Measurements from ENCODE around the gene ECEL1.
"Not testable (repeated sequence)": the region's sequence is repeated elsewhere in the genome, so short reads cannot be mapped to it uniquely, and the experiment has no call there.

ECEL1 gene

GRCh38 chr2:232458661-232459418 lies 28.8 kb downstream of the ECEL1 start:
- DNase-seq (ENCODE audit: low read depth in 2 of 2) = no peak

- DNase-seq (ENCODE audit: low read depth in 2 of 2) = no peak
These were observed 29.5 kb downstream of the ECEL1 start for GRCh38 chr2:232458051-232458660.

- DNase-seq (ENCODE audit: low read depth in 2 of 2) = no peak
These were observed 30.3 kb downstream of the ECEL1 start for GRCh38 chr2:232457121-232458011.

- no peak for DNase-seq (ENCODE audit: low read depth in 2 of 2)
These were observed 31.1 kb downstream of the ECEL1 start for GRCh38 chr2:232456296-232457120.

DNA sequence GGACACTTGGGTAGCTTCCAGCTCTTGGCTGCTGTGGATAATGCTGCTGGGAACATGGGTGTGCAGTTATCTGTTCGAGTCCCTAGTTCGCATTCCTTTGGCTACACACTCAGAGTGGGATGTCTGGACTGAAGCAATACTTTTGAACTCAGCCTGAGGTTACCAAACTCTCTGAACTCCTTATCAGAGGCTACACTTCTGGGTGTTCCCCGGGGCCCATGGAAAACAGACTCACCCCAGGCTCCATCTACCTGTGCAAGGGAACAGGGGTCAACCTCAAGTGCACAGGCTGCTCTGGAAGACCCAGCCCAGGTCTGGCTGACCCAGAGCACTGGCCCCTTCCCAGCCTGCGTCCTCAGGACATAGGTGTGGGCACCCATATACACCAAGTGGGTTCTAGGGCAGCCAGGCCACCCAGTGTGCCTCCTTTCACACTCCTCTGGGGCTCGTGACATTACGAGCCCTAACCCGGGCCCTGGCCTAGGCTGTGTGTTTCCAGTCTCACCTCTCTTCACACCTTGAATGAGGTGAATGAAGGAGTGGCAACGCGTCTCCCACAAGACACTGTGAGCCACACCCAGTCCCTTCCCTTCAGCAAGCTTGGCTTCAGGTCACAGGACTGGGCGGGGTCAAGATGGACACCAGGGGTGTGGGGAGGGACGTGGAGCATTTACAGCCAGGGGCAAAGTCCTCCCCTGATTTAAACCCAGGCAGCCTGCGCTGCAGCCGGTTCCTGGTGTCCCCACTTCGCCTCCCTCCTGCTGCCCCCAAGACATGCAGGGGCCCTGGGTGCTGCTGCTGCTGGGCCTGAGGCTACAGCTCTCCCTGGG lies 32.0 kb downstream of the ECEL1 start, which contains the start of gene ALPI:
ALPI (plus strand) TSS at position 728 of the 830 bp plus-strand sequence; CDS start at position 775, 47 bp downstream.
- no peak for DNase-seq (ENCODE audit: low read depth in 2 of 2)

DNA sequence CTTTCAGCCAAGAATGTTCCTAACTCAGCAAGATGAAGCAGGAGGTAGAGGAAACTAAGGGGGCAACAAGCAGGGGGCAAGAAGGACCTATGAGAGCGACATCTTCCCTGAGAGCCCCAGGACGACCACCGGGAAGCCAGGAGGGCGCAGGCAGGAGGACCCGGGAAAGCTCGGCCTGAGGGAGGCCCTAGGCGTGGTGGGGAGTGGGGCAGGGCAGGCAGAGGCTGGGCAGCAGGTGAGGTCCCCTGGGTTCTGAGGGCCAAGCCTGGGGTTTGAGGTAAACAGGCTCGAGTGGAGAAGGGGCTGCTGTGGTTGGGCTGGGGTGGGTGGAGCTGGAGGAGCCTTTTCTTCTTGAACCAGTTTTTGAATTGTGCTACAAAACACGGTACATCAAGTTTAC lies 33.0 kb downstream of the ECEL1 start:
- DNase-seq (ENCODE audit: low read depth in 2 of 2) = no peak

DNA sequence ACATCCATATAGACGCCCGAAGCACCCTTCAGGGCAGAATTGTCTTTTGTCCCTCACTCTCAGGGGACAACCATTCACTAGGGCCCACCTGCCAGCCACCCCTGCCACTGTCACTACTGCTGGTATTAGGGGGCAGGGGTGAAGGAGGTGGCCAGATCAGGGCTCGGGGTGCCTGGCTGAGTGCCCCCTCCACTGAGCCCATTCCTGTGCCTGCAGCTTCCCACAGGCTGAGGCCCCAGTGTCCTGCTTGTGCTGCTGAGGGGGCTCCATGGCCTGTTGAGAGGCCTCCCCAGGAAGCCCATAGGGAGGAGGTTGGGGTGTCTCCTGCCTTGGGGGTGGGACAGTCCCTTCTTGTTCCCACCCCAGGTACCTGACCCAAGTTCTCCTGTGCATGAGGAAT lies 36.0 kb downstream of the ECEL1 start:
- not testable (repeated sequence) for DNase-seq (ENCODE audit: low read depth in 2 of 2)

- no peak for DNase-seq (ENCODE audit: low read depth in 2 of 2)
These were observed 37.7 kb downstream of the ECEL1 start for GRCh38 chr2:232449964-232450363.

DNA sequence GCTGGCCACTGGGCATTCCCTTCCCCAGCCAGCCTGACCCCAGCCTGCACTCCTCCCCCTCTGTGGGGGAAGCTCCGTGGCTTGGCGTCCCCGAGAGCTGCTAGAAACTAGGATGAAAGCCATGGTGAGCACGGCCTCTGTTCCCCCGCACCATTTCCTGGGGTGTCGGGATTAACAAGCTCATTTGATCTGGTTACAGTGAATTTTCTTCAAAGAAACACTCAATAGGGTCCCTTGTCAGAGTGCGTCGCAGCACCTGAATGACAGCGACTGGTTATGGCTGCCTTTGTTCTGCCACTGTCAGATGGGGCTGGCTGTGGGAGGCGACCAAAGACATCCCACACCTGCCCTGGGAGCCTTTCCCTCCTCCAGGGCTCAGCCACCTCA lies 39.3 kb downstream of the ECEL1 start:
- no peak for DNase-seq (ENCODE audit: low read depth in 2 of 2)

DNA sequence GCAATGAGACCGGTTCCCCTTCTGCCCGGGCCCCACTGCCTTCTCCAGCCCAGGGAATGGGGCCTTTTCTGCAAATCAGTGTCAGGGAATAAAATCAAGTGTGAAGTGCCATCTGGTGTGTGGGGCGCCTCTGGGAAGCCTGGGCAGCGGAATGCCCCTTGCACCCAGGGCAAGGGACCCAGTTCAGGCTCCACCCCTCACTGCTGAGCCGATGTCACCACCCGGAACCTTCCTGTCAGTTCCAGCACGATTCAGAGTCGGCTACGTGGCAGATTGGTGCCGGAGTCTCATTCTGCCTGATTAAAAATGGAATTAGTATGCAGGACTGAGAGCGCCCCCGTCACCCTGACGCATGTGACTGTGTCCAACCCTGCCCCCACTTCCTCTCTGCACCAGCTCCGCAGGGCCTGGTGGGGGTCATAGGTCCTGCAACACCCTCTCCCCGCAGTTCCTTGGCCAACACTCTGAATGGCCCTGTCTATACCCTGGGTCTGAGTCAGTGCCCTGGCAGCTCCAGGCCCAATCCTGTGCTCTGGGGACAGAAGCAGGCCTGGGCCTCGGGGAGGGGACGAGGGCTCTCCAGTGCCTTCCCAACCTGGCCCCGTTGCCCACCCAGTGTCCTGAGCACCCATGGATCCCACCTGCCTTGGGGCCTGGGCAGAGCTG lies 39.9 kb downstream of the ECEL1 start:
- DNase-seq (ENCODE audit: low read depth in 2 of 2) = no peak

DNA sequence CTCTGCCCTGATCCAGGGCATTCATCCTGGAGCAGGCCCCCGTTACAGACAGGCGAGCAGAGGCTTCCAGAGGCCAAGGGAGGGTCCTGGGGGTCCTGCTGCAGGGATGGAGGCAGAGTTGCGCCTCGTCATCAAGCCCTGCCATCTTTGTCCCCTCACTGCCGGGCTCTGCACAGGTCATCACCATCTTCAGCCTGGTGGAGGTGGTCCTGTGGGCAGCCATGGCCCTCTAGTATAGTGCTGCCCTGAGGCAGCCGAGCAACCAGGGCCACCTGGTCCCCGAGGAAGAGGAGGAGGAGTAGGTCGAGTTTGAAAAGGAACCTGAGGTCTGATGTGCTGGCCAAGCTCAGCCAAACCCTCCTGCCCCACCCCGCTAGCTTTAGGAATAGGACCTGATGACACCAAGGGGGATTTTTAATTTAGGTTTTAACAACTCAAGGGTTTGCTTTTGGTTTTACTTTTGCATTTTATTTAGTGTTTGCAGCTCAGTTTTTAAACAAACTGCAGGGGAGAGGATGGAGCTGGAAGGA lies 40.5 kb downstream of the ECEL1 start:
- DNase-seq (ENCODE audit: low read depth in 2 of 2) = no peak

DNA sequence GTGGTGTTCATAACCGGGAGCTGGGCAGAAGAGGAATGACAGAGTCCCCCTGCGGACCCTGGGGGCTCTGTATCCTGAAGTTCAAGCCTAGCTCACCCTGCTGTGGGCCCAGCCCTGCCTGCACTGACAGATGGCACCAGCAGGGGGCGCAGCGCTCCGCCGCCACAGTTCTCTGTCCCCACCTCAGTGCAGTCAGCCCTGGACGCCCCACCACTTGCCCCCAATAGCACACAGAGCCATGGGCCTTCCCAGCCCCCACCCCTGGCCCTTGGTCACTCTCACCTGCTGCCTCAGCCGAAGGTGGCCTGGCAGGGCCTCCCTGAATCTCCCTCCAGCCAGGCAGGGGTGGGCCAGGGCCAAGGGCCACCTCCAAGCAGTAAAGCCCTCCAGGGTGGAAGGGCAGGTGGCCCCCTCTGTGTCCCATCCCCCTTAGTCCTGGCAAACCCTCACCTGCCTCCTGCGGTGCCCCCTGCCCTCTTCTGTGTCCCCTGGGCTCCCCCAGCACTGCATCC lies 41.3 kb downstream of the ECEL1 start:
- DNase-seq (ENCODE audit: low read depth in 2 of 2) = not testable (repeated sequence)

- not testable (repeated sequence) for DNase-seq (ENCODE audit: low read depth in 2 of 2)
These were observed 42.3 kb downstream of the ECEL1 start for GRCh38 chr2:232445149-232445885.

DNA sequence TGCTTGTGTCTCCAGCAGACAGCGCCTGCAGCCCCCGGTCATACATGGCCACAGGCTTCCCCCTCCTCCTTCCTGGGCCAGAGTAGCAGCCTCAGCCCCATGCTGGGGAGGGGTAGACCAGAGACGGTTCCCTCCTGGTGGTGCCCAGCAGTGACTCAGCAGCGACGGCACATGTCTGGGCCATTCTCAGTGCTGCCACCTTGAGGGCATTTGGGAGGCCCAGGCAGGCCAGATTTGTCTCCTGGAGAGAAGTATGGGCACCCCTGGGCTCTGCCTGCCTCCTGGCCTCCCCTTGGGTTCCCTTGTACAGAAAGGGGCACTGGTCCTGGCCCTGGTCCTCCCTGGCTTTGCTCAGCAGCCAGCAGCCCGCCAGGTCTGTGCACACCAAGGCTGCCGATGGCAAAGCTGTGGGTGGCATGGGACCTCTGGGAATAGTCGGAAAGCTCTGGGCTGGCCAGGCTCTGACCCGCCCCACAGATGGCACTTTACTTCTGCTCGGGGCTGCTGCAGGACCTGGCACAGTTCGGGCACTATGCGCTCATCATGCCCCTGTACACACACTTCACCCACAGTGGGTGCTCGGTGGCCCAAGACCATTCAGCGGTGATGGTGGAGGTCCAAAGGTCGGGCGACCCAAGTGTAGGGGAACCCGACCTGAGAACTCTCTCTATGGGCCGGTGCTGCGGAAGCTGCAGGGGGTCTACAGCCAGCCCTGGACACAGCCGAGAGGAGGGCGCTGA lies 43.1 kb downstream of the ECEL1 start:
- peak; percentile 10 to 18 for DNase-seq (ENCODE audit: low read depth in 2 of 2)

GRCh38 chr2:232443669-232444408 lies 43.8 kb downstream of the ECEL1 start:
- not testable (repeated sequence) for DNase-seq (ENCODE audit: low read depth in 2 of 2)

- DNase-seq (ENCODE audit: low read depth in 2 of 2) = not testable (repeated sequence)
These were observed 44.6 kb downstream of the ECEL1 start for GRCh38 chr2:232443047-232443446.

DNA sequence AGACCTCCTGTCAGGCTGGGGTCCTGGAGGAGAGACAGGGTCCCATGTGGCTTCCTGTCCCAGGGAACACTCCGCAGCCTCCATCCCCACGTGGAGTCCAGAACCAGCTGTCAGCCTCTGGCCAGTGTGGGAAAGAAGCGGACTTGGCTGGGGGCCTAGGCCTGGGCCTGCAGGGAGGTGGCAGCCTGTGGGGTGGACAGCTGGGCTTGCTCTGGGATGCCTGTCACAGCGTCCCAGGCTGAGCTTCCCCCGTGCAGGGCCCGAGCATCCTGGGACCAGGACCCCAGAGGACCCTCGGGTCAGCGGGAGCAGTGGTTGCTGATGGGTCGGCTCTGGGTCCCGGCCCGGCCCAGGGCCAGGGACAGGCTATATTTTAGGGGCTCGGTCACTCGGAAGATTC lies 45.2 kb downstream of the ECEL1 start:
- DNase-seq (ENCODE audit: low read depth in 2 of 2) = not testable (repeated sequence)

All from stimulated activated CD8-positive, alpha-beta memory T cell treated with anti-CD3 and anti-CD28 coated beads, Interleukin-2, amount 100 ng/mL, for 1 hour (primary cell).